Peyer's patch (tissue), 4 donors: ENCODE measurements around the gene TRPM6.

Experiments
- CTCF ChIP-seq, 6 experiments: fragments of 450-650 bp in 4 of 6; fragments of 200-600 bp in 2 of 6; sonication (generic) in 1 of 6; IDR thresholded peaks; one replicate each; pipeline ENCODE4 v1.5.1; 2017 to 2019; ENCODE audit warnings: antibody characterized with exemption in 6 of 6, mild to moderate bottlenecking in 3 of 6, moderate library complexity in 1 of 6
- POLR2A ChIP-seq, 2 donors: fragments of 450-650 bp; IDR thresholded peaks; one replicate each; pipeline ENCODE4 v1.5.1; 2017; ENCODE audit warnings: antibody characterized with exemption in 2 of 2, mild to moderate bottlenecking in 2 of 2, moderate library complexity in 2 of 2

- TF ChIP-seq CTCF (IDR thresholded peaks at IDR 0.05) (no peak), POLR2A (IDR thresholded peaks at IDR 0.05) (no peak)
These were observed 11.3 kb downstream of the TRPM6 start for GRCh38 chr9:74876382-74876949.
